ENCODE measurements around the gene STRIT1.
"Not testable (repeated sequence)": the region's sequence is repeated elsewhere in the genome, so short reads cannot be mapped to it uniquely, and the experiment has no call there.

The STRIT1 gene

DNA sequence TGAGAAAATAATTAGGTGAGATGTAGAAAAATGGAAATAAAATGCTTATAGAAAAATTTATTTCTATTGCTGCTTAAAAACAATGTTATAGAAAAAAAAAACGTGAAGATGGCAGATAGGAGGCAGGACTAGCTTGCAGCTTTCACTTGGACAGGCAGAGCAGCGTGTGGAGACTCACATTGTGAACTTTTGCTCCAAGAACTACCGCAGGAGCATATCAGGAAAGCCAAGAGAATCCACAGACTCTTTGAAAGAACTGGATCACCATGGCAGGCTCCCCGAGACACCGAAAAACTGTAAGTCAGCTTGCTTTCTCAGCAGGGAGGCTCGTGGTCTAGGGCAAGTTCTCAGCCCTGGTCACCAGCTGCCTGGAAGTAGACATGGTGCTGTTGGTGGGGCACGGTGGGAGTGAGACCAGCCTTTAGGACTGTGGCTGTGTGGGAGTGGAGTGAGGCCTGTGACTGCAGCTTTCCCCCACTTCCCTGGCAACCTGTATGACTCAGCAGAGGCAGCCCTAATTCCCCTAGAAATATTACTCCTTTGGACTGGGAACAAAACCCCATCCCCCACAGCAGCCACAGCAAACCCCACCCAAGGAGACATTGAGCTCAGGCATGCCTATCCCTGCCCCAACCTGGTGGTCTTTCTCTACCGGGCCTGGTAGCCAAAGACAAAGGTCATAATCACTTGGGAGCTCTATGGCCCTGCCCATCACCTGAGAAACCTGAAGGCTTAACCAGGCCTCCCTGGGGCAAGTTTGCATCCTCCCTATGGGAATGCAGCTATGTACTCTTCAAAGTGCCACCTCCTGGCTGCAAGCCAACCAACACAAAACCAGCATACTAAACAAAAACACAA lies 22.8 kb downstream of the STRIT1 start:
- no peak for DNase-seq (ENCODE audit: low spot score)

DNA sequence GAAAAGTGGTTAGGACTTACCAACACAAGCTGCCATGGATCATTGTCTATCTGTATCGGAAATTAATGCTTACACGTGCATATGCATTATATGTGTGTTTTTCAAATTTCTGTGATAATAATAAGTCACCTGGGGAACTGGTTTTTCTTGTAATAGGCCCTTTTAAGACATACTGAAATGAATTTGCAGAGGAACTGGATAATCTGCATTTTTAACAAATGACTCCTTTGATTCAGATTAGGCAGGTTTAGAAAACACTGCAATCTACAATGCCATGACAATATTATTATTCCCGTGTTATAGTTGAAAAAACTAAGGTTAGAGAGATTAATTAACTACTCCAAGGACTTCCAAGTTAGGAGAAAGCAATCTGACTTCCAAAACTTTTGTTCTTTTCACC lies 23.4 kb downstream of the STRIT1 start:
- no peak for DNase-seq (ENCODE audit: low spot score)

DNA sequence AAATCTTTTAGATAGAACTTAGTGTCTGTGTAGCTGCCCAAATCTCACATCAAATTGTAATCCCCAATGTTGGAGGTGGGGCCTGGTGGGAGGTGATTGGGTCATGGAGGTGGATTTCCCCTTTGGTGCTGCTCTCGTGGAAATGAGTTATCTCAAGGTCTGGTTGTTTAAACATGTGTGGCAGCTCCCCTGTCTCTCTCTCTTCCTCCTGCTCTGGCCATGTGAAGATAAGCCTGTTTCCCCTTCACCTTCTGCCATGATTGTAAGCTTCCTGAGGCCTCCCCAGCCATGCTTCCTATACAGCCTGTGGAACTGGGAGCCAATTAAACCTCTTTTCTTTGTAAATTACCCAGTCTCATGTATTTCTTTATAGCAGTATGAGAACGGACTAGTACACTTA lies 30.6 kb downstream of the STRIT1 start:
- DNase-seq (ENCODE audit: low spot score): not testable (repeated sequence)

DNA sequence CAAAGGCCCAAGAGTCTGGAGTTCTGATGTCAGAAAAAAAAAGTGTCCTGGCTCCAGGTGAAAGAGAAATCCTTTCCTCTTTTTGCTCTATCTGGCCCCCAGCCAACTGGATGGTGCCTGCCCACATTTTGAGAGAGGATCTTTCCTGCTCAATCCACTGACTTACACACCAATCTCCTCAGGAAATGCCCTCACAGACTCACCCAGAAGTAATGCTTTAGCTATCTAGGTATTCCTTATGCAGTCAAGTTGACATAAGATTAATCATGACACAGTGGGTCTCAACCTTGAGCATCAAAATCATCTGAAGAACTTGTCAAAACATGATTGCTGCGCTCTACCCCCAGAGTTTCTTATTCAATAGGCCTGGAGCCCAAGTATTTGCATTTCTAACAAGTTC lies 31.2 kb downstream of the STRIT1 start:
- DNase-seq (ENCODE audit: low spot score): no peak

DNA sequence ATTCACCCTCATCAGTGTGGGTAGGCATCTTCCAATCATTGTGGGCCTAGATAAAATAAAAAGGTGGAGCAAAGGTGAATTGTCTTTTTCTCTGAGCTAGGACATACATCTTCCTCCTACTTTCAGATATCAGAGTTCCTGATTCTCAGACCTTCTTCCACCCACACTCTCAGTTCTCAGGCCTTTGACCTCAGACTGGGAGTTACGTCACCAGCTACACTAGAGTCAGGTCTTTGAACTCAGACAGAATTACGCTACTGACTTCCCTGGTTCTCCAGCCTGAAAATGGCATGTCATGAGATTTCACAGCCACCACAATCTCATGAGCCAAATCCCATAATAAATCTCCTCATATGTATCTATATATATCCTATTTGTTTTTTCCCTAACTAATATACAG lies 39.0 kb downstream of the STRIT1 start:
- no peak for DNase-seq (ENCODE audit: low spot score)

DNA sequence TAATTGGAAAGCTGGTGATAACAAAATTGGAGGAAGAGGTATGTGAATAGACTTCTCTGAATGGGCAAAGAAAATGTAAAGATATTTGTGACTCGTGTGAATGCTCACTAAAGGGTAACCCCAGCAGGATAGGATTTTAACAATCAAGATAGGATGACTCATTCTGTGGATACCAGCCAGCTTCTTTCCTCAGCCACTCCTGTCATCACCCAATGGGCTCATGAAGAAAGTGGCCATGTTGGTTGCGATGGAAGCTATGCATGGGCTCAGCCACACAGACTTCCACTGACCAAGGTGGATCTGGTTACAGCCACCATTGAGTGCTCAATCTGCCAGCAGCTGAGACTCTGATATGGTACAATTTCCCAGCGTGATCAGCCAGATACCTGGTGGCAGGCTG lies 40.9 kb downstream of the STRIT1 start:
- no peak for DNase-seq (ENCODE audit: low spot score)

DNA sequence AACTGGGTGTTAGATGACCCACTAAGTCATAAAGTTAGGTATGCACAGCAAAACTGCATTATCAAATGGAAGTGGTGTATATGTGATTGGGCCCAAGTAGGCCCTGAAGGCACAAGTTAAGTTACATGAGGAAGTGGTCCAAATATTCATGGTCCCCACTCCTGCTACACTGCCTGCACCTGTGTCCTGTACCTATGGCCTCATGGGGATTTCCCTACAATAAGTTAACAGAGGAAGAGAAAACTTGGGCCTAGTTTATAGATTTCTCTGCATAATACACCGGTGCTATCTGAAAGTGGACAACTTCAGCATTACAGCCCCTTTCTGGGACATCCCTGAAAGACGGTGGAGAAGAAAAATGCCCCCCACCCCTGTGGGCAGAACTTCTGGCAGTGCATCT lies 41.5 kb downstream of the STRIT1 start:
- no peak for DNase-seq (ENCODE audit: low spot score)

DNA sequence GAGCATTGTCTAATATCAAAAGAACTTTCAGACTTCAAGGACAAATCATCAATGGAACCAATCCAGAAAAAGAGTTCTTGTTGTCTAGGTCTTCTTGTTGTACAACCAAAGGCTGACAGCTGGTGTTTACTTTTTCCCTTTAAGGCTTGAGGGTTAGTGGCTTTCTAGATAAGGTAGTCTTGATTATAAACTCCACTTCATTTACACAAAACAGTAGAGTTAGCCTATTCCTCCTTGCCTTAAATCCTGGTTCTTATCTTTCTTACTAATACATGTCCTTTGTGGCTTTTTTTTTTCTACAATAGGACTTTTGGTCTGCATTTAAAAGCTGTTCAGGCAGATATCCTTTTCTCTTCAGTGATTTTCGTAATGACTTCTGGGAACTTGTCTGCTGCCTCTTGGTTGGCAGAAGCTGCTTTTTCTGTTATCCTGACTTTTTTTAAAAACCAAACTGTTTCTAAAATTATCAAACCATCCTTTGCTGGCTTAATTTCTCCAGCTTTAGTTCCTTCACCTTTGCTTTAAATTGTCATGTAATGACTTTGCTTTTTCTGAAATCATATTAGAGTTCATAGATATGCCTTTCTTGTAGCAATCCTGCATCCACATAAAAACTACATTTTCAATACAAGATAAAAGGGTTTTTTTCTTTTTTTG lies 44.8 kb downstream of the STRIT1 start:
- DNase-seq (ENCODE audit: low spot score): no peak

DNA sequence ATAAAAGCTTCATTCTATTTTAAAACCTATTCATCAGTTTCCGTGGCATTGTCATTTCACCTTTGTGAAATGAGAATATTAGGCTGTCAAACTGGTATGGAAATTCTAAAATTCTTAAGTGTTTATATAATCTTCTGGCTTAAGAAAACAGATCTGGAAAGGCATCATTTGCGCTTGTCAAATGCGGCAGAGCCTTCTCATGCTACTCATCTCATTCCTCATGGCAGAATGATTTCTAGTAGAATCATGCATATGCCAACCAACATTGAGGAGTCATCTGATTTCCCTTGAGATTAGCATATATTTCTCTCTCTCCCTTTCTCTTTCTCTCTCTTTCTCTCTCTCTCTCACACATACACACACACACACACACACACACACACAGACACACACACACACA lies 48.8 kb downstream of the STRIT1 start:
- no peak for DNase-seq (ENCODE audit: low spot score)

DNA sequence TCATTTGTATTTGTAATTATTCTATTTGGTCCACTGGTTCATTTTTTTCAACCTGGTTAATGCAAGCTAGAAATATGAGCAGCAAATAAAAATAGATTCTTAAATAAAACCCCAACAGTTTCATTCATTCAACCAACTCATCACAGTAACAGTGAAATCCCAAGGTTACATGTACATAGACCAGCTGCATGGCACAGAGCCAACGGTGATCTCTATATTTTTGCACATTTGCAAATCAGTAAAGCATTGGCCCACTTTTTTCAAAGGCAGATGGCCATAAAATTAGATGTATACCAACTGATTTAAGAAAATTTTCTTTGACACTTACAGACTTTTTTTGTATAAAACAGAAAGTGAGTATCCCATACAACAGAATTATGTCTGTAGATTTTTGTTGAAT lies 49.3 kb downstream of the STRIT1 start:
- DNase-seq (ENCODE audit: low spot score): no peak

DNA sequence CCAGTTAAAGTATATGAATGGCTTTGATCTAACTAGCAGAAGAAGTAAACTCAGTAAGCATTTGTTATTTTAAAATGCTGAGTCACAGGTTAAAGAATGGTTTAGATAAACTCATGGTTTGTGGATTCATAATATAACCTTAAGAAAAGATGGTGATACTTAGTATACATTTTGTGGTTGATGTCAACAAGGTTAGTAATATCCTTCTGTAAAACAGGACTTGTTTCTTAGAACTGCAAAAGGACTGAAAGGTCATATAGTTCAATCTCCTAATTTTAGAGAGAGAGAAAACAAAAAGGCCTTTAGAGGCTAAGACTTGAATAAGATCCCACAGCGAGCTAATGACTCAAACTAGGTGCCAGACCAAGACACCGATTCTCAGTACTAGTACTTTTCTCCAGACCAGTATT lies 50.0 kb downstream of the STRIT1 start:
- DNase-seq (ENCODE audit: low spot score): no peak

DNA sequence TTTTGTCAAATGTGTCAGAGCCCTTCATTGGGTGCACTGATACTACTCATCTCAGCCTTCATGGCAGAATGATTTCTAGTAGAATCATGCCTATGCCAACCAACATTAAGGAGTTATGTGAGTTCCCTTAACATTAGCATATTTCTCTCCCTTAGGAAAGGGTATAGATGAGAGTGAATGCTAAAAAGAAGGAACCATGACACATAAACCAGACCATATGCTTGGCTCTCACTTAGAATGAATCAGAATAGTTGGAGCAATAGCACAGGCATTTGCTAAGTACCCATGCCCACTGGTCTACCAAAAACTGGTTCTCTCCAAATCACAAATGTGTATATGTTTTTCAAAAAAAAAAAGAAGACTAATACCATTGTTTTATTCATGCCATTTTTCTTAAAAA lies 51.1 kb downstream of the STRIT1 start:
- DNase-seq (ENCODE audit: low spot score): no peak

DNA sequence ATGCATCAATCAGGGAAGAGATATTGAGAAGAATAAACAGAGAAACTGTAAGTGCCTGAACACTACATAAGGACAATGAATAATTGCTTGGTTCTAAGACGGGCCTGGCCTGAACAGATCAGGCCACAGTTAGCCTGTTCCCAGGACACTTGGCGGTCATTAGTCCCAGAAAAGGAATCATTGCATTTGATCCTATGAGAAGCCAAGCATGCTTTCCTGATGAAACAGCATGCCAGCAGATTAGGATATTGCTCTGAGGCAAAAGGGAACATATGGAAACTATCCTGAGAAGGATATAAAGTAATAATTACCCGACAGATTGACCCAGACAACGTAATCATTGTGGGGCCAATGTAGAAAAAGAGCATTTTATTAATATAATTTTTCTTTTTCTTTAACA lies 51.9 kb downstream of the STRIT1 start:
- DNase-seq (ENCODE audit: low spot score): no peak
